Effector memory CD8-positive, alpha-beta T cell (primary cell): ENCODE data around the gene SIGLEC9.
"Not testable (repeated sequence)": the region's sequence is repeated elsewhere in the genome, so short reads cannot be mapped to it uniquely, and the experiment has no call there.

ENCODE experiments used
- ATAC-seq: fragments of 150-1000 bp; cut with Tn5 transposase; replicated peaks from 2 replicates; pipeline ENCODE4 v1.10.0; 2021; ENCODE audit warnings: mild to moderate bottlenecking, moderate library complexity
- DNase-seq, 3 experiments: peaks; one replicate each; pipeline ENCODE4 v3.0.0; 2021
- H3K27ac Mint-ChIP-seq, 2 donors: one replicate each; pipeline ENCODE4 v1.8.0; 2022; ENCODE audit warnings: mild to moderate bottlenecking in 2 of 2, mixed read lengths in 2 of 2, moderate library complexity in 2 of 2
- H3K27me3 Mint-ChIP-seq, 2 donors: one replicate each; pipeline ENCODE4 v1.8.0; 2022; ENCODE audit warnings: mixed read lengths in 2 of 2
- H3K36me3 Mint-ChIP-seq: one replicate; pipeline ENCODE4 v1.8.0; 2022; ENCODE audit warnings: mild to moderate bottlenecking, moderate library complexity, mixed read lengths; ENCODE audit not compliant: insufficient read depth
- H3K4me1 Mint-ChIP-seq, 2 donors: one replicate each; pipeline ENCODE4 v1.8.0; 2022; ENCODE audit warnings: low read depth in 2 of 2, mixed read lengths in 2 of 2
- H3K4me3 Mint-ChIP-seq, 2 donors: one replicate each; pipeline ENCODE4 v1.8.0; 2022; ENCODE audit warnings: mild to moderate bottlenecking in 2 of 2, mixed read lengths in 2 of 2, moderate library complexity in 2 of 2
- H3K9me3 Mint-ChIP-seq, 2 donors: one replicate each; pipeline ENCODE4 v1.8.0; 2022; ENCODE audit warnings: mixed read lengths in 2 of 2

The SIGLEC9 gene

GRCh38 chr19:51135986-51136762, 11.5 kb downstream of the SIGLEC9 start:
- H3K27me3 Mint-ChIP-seq, result peaks cover 0 to 10% of the 10 kb centered on the region in 2 donors
- peak overlapping the region; percentile 71 to 91 for H3K27ac Mint-ChIP-seq
- DNase-seq (no peak), ATAC-seq (no peak)
- H3K4me3 Mint-ChIP-seq, result peak overlapping the region; percentile 67 to 76
- no peaks in the 10 kb centered on the region for H3K9me3 Mint-ChIP-seq
- peaks cover 9% of the 10 kb centered on the region for H3K36me3 Mint-ChIP-seq
- H3K4me1 Mint-ChIP-seq, result peaks cover 56 to 61% of the 10 kb centered on the region in 2 donors

GRCh38 chr19:51136851-51137551, 12.3 kb downstream of the SIGLEC9 start:
- Mint-ChIP-seq H3K4me3 (peak overlapping the region; percentile 67 to 76), H3K9me3 (no peaks in the 10 kb centered on the region), H3K4me1 (peaks cover 55 to 59% of the 10 kb centered on the region in 2 donors), H3K27me3 (peaks cover 0 to 10% of the 10 kb centered on the region in 2 donors), H3K36me3 (peaks cover 4% of the 10 kb centered on the region), H3K27ac (peak overlapping the region; percentile 71 to 91)
- no peak for DNase-seq
- no peak for ATAC-seq

GRCh38 chr19:51137792-51138425, 13.2 kb downstream of the SIGLEC9 start:
- Mint-ChIP-seq H3K27ac (peak overlapping the region; percentile 71 to 91), H3K4me1 (peaks cover 46 to 58% of the 10 kb centered on the region in 2 donors), H3K9me3 (no peaks in the 10 kb centered on the region), H3K36me3 (no peaks in the 10 kb centered on the region), H3K4me3 (peak overlapping the region; percentile 67 to 76), H3K27me3 (peaks cover 0 to 10% of the 10 kb centered on the region in 2 donors)
- ATAC-seq, result no peak
- no peak for DNase-seq

GRCh38 chr19:51138549-51138979, 13.9 kb downstream of the SIGLEC9 start:
- ATAC-seq (no peak), DNase-seq (no peak)
- Mint-ChIP-seq H3K4me3 (no peak overlapping the region), H3K36me3 (no peaks in the 10 kb centered on the region), H3K27me3 (peaks cover 0 to 10% of the 10 kb centered on the region in 2 donors), H3K27ac (no peak overlapping the region), H3K9me3 (no peaks in the 10 kb centered on the region), H3K4me1 (peaks cover 44 to 56% of the 10 kb centered on the region in 2 donors)

- Mint-ChIP-seq H3K36me3 (no peaks in the 10 kb centered on the region), H3K9me3 (no peaks in the 10 kb centered on the region), H3K27me3 (peaks cover 0 to 10% of the 10 kb centered on the region in 2 donors), H3K4me3 (no peak overlapping the region), H3K27ac (peak overlapping the region; percentile 3 to 16), H3K4me1 (peaks cover 44 to 60% of the 10 kb centered on the region in 2 donors)
- no peak for DNase-seq
- no peak for ATAC-seq
Measured at GRCh38 chr19:51139299-51140014, 14.8 kb downstream of the SIGLEC9 start.

- Mint-ChIP-seq H3K4me3 (no peak overlapping the region), H3K27ac (peak overlapping the region; percentile 16 to 68), H3K36me3 (no peaks in the 10 kb centered on the region), H3K4me1 (peaks cover 38 to 56% of the 10 kb centered on the region in 2 donors), H3K9me3 (no peaks in the 10 kb centered on the region), H3K27me3 (peaks cover 0 to 10% of the 10 kb centered on the region in 2 donors)
- DNase-seq (no peak), ATAC-seq (no peak)
Measured at GRCh38 chr19:51140441-51140840, 15.7 kb downstream of the SIGLEC9 start.

GRCh38 chr19:51141181-51141580, 16.5 kb downstream of the SIGLEC9 start:
- H3K4me1 Mint-ChIP-seq, result peaks cover 32 to 54% of the 10 kb centered on the region in 2 donors
- H3K27me3 Mint-ChIP-seq, result peaks cover 0 to 10% of the 10 kb centered on the region in 2 donors
- no peaks in the 10 kb centered on the region for H3K9me3 Mint-ChIP-seq
- DNase-seq (no peak), ATAC-seq (no peak)
- no peaks in the 10 kb centered on the region for H3K36me3 Mint-ChIP-seq
- peak overlapping the region; percentile 13 to 68 for H3K27ac Mint-ChIP-seq
- no peak overlapping the region for H3K4me3 Mint-ChIP-seq

- H3K36me3 Mint-ChIP-seq, result no peaks in the 10 kb centered on the region
- peak within 1 kb of the TSS; percentile 38 to 68 for H3K27ac Mint-ChIP-seq
- DNase-seq (no peak), ATAC-seq (peak; percentile 21)
- peak within 1 kb of the TSS in 1 of 2 donors; percentile 73 for H3K4me3 Mint-ChIP-seq
- H3K4me1 Mint-ChIP-seq, result peaks cover 23 to 45% of the 10 kb centered on the region in 2 donors
- H3K27me3 Mint-ChIP-seq, result peaks cover 0 to 10% of the 10 kb centered on the region in 2 donors
- H3K9me3 Mint-ChIP-seq, result no peaks in the 10 kb centered on the region
Measured at GRCh38 chr19:51142119-51142518, 17.4 kb downstream of the SIGLEC9 start, which contains the start of gene SIGLEC7. SIGLEC7 (plus strand) TSS chr19:51142301; CDS start chr19:51142370, 69 bp downstream.

- Mint-ChIP-seq H3K4me3 (peak overlapping the region in 1 of 2 donors; percentile 73), H3K27ac (peak overlapping the region; percentile 38 to 68), H3K4me1 (peaks cover 23 to 43% of the 10 kb centered on the region in 2 donors)
- H3K9me3 Mint-ChIP-seq, DNase-seq, ATAC-seq, H3K27me3 Mint-ChIP-seq, H3K36me3 Mint-ChIP-seq: not testable (repeated sequence)
Measured at GRCh38 chr19:51142809-51143475, 18.2 kb downstream of the SIGLEC9 start.

GRCh38 chr19:51143486-51143885, 18.8 kb downstream of the SIGLEC9 start:
- no peaks in the 10 kb centered on the region for H3K36me3 Mint-ChIP-seq

GRCh38 chr19:51144482-51145045, 19.9 kb downstream of the SIGLEC9 start:
- Mint-ChIP-seq H3K9me3 (no peaks in the 10 kb centered on the region), H3K27ac (peak overlapping the region; percentile 69 to 70), H3K27me3 (peaks cover 0 to 10% of the 10 kb centered on the region in 2 donors), H3K4me1 (peaks cover 18 to 36% of the 10 kb centered on the region in 2 donors), H3K4me3 (no peak overlapping the region), H3K36me3 (no peaks in the 10 kb centered on the region)
- ATAC-seq, result no peak
- no peak for DNase-seq

More at GRCh38 chr19:51143486-51143885, 18.8 kb downstream of the SIGLEC9 start:
- peaks cover 0 to 10% of the 10 kb centered on the region in 2 donors for H3K27me3 Mint-ChIP-seq
- H3K27ac Mint-ChIP-seq, result peak overlapping the region; percentile 32 to 38
- no peak for DNase-seq
- ATAC-seq, result no peak
- peaks cover 27 to 43% of the 10 kb centered on the region in 2 donors for H3K4me1 Mint-ChIP-seq
- peak overlapping the region in 1 of 2 donors; percentile 38 for H3K4me3 Mint-ChIP-seq
- H3K9me3 Mint-ChIP-seq, result no peaks in the 10 kb centered on the region

GRCh38 chr19:51145916-51146493, 21.3 kb downstream of the SIGLEC9 start:
- Mint-ChIP-seq H3K36me3 (no peaks in the 10 kb centered on the region), H3K4me1 (peaks cover 25 to 32% of the 10 kb centered on the region in 2 donors), H3K4me3 (no peak overlapping the region), H3K27me3 (peaks cover 0 to 4% of the 10 kb centered on the region in 2 donors), H3K9me3 (no peaks in the 10 kb centered on the region), H3K27ac (no peak overlapping the region)
- ATAC-seq (no peak), DNase-seq (no peak)
